ENCODE data around the gene SUN5. TPM values are rescaled to one million over a fixed set of nuclear protein-coding genes. Genes with fewer than 3 reads are reported as not detected.

Gene SUN5
- total and polyA plus RNA-seq, 2 of the 8 experiments (the other 6 are each of a cell fraction or from before 2014, with no cell fraction given): not detected

GRCh38 chr20:32975698-32976674 is 28.2 kb downstream of the SUN5 start:
- H3K56ac ChIP-seq (replicated peaks; ENCODE audit: insufficient read length, low read depth, low read length): no peak overlapping the region
- peak overlapping the region; percentile 94; the same call in 1 of the 2 replicates for H2BK12ac ChIP-seq (ENCODE audit: low read depth, low read length)
- H2AK5ac ChIP-seq (ENCODE audit: low read depth, low read length): peak overlapping the region; percentile 94; the same call in 1 of the 2 replicates
- no peaks in the 10 kb centered on the region for H3K23me2 ChIP-seq (ENCODE audit: low read depth, low read length)
- peak overlapping the region; percentile 99; the same call in 1 of the 2 replicates for H2BK15ac ChIP-seq (ENCODE audit: low read length)
- H3K4me2 ChIP-seq (ENCODE audit: insufficient read depth in 1 of 2, low read depth in 2 of 2, low read length in 2 of 2): no peak overlapping the region
- no peaks in the 10 kb centered on the region; the same call in 1 of the 2 replicates for H3K79me1 ChIP-seq (ENCODE audit: low read depth, low read length)
- no peak for TF ChIP-seq RAD21 (IDR thresholded peaks at IDR 0.05 in 1 of 2, conservative IDR thresholded peaks at IDR 0.05 in 1 of 2; ENCODE audit: low read depth in 2 of 2, low read length in 2 of 2)
- no peak for TF ChIP-seq SIRT6 (IDR thresholded peaks at IDR 0.05; ENCODE audit: low read length)
- no peak for TF ChIP-seq RFX5 (IDR thresholded peaks at IDR 0.05; ENCODE audit: borderline replicate concordance, low read depth, low read length)
- TF ChIP-seq CHD1 (IDR thresholded peaks at IDR 0.05; ENCODE audit: low read depth, low read length): no peak
- TF ChIP-seq SIN3A (conservative IDR thresholded peaks at IDR 0.05 in 1 of 2, IDR thresholded peaks at IDR 0.05 in 1 of 2; ENCODE audit: low read depth in 1 of 2, low read length in 2 of 2): no peak
- TF ChIP-seq CEBPB (IDR thresholded peaks at IDR 0.05; ENCODE audit: low read depth, low read length): no peak
- no peak for TF ChIP-seq SAP30 (IDR thresholded peaks at IDR 0.05; ENCODE audit: insufficient read depth, insufficient replicate concordance, low read length)
- TF ChIP-seq TEAD4 (IDR thresholded peaks at IDR 0.05; ENCODE audit: low read depth, low read length): no peak
- TF ChIP-seq GABPA (IDR thresholded peaks at IDR 0.05; ENCODE audit: borderline replicate concordance, insufficient read depth, low read length): no peak
- no peak overlapping the region for H3K9ac ChIP-seq (replicated peaks in 1 of 4; ENCODE audit: extremely low read depth in 1 of 4, low read depth in 3 of 4, low read length in 3 of 4)
- H3K14ac ChIP-seq (ENCODE audit: insufficient read length): no peak overlapping the region
- peak overlapping the region; percentile 25 for H3K4ac ChIP-seq (replicated peaks; ENCODE audit: insufficient read length, low read depth, low read length)
- no peak overlapping the region for H3K27ac ChIP-seq (ENCODE audit: low read depth, low read length)
- no peak for FAIRE-seq
- H3K4me3 ChIP-seq (ENCODE audit: extremely low read depth in 1 of 4, insufficient read depth in 2 of 4, low read depth in 3 of 4, low read length in 4 of 4): no peak overlapping the region
- no peaks in the 10 kb centered on the region for H4K20me1 ChIP-seq (replicated peaks in 1 of 2; ENCODE audit: control insufficient read depth in 1 of 2, insufficient read depth in 2 of 2, low read length in 2 of 2)
- peak in 1 of 2 experiments; percentile 35 for DNase-seq (ENCODE audit: low read depth in 1 of 2, low spot score in 2 of 2)
- ChIA-PET POLR2A (ENCODE audit: partially characterized antibody) (interaction anchor here (0.8 to 1.1 kb wide), 3 partner anchors 9 to 26 kb away, joined by 3 read pairs; no protein-coding TSS in a partner anchor), CTCF (ENCODE audit: partially characterized antibody) (interaction anchor here (0.7 to 5.4 kb wide), 10 partner anchors 10 to 316 kb away, joined by 3 to 33 read pairs (median 4); no protein-coding TSS in a partner anchor)
- H3K9me3 ChIP-seq (ENCODE audit: insufficient read depth in 2 of 2, low read depth in 1 of 2, low read length in 1 of 2): peaks cover 4 to 16% of the 10 kb centered on the region in 2 experiments; a peak in 3 of 4 replicates
- peak overlapping the region; percentile 18 for H2BK120ac ChIP-seq (replicated peaks; ENCODE audit: low read depth, low read length)
- H3K79me2 ChIP-seq (ENCODE audit: control insufficient read depth in 1 of 2, insufficient read depth in 2 of 2, low read length in 2 of 2): no peaks in the 10 kb centered on the region
- peak overlapping the region; percentile 96 for H4K91ac ChIP-seq (replicated peaks; ENCODE audit: insufficient read length, low read length)
- peak overlapping the region; percentile 21; the same call in 1 of the 2 replicates for H3K18ac ChIP-seq (ENCODE audit: extremely low read depth, low read length)
- peak overlapping the region; percentile 75 for H2BK20ac ChIP-seq (ENCODE audit: low read length)
- no peak overlapping the region; the same call in 1 of the 2 replicates for H4K8ac ChIP-seq (ENCODE audit: extremely low read depth, insufficient read depth, low read length)
- peaks cover 10 to 25% (median 16%) of the 10 kb centered on the region in 4 experiments for H3K4me1 ChIP-seq (replicated peaks in 1 of 4; ENCODE audit: control insufficient read depth in 3 of 4, insufficient read depth in 4 of 4, low read length in 3 of 4)
- H3K23ac ChIP-seq (ENCODE audit: insufficient read length): no peak overlapping the region
- 89% methylated on average over 15 of the region's 15 CpGs; no CpG with 5 or more reads in 1 of the 2 experiments for WGBS, 2 experiments (ENCODE audit: extremely low coverage in 1 of 2, insufficient coverage in 1 of 2, insufficient read length in 1 of 2, insufficient replicate concordance in 2 of 2, low coverage in 1 of 2, low lambda C conversion rate in 2 of 2, missing lambda C conversion rate in 1 of 2)
- H3K27me3 ChIP-seq (replicated peaks in 1 of 4; ENCODE audit: control insufficient read depth in 3 of 4, extremely low read depth in 1 of 4, insufficient read depth in 3 of 4, low read length in 3 of 4): 0 out of 7 replicates have a peak, but pooled peaks cover 0 to 2% (median 0%) of the 10 kb centered on the region in 4 experiments
- H4K5ac ChIP-seq (ENCODE audit: insufficient read length, low read depth, low read length): no peak overlapping the region
- H3K36me3 ChIP-seq (ENCODE audit: control insufficient read depth in 2 of 4, insufficient read depth in 4 of 4, low read length in 3 of 4): no peaks in the 10 kb centered on the region
- peak overlapping the region; percentile 75; the same call in 1 of the 2 replicates for H2BK5ac ChIP-seq (ENCODE audit: low read depth, low read length)
- H2AFZ ChIP-seq (ENCODE audit: low read length): no peak overlapping the region
